Body of pancreas (tissue), 4 donors: ENCODE results near the gene CHFR.
"Not testable (repeated sequence)": the region's sequence is repeated elsewhere in the genome, so short reads cannot be mapped to it uniquely, and the experiment has no call there.

Source experiments
- CTCF ChIP-seq, 7 experiments: fragments of 450-650 bp in 4 of 7; fragments of 200-600 bp in 3 of 7; sonication (generic) in 3 of 7; IDR thresholded peaks; one replicate each; pipeline ENCODE4 v1.5.1; 2016 to 2019; ENCODE audit warnings: antibody characterized with exemption in 7 of 7
- POLR2A ChIP-seq, 3 donors: fragments of 450-650 bp; IDR thresholded peaks; one replicate each; pipeline ENCODE4 v1.6.1; 2016; ENCODE audit warnings: antibody characterized with exemption in 3 of 3, mild to moderate bottlenecking in 2 of 3

- not testable (repeated sequence) for TF ChIP-seq CTCF, POLR2A (IDR thresholded peaks at IDR 0.05)
Measured at GRCh38 chr12:132936921-132937320, 49.5 kb upstream of the CHFR start.
